HG03520 (cell line): ENCODE measurements around the gene SORCS3.
A peak's percentile ranks its signal among the peaks of the same experiment; 100 is the strongest.

Source experiments
- ATAC-seq: cut with Tn5 transposase; IDR thresholded peaks from one replicate; pipeline ENCODE4 v1.9.1; 2021; ENCODE audit warnings: mild to moderate bottlenecking, moderate library complexity; ENCODE audit not compliant: unreplicated experiment

SORCS3 gene

GRCh38 chr10:104773105-104773504, 132.0 kb downstream of the SORCS3 start:
- ATAC-seq: no peak

DNA sequence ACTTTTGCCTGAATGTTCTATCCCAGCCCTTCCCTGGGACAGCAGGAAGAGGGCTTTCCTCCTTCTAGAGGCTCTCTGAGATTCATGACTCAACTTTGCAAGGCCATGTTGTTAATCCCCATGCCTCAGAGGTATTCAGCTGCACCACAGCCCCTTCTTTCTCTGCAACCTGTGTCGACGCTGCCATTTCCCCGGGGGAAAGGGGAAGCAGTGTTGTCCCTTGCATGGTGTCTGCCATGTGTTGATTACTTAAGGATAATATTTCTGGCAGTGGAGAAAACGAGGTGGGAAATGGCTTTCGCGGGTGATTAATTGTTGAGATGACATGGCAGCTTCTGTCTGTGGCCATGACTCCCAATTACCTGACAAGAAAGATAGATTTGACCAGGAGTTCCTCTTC, 133.1 kb downstream of the SORCS3 start:
- ATAC-seq: no peak

DNA sequence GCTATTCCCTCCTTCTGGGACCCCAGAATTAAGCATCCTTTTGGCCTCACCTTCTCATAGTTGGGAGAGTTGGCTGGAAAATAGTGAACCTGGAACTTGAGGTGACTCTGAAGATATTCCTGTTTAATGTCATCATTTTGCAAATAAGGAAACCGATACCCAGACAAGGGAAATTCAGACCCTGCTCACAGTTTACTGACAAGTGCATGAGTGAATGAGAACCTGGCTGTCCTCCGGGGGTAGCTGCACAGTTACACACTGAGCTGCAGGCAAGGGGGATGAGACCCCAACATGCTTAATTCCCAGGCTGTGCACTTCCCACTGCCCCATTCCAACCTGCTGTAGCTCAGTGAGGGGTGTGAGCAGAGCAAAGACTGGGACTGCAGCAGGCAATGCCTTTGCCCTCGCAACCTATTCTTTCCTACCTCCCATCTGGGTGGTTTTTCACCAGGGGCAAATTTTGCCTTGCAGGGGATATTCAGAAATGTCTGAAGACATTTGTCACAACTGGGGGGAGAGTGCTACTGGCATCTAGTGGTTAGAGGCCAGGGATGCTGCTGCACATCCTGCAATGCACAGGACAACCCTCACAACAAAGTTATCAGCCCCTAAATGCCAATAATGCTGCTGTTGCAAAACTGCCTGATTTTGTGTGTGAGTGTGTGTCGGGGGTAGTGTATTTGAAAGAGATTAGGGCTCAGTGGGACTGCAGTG, 136.2 kb downstream of the SORCS3 start:
- no peak for ATAC-seq

DNA sequence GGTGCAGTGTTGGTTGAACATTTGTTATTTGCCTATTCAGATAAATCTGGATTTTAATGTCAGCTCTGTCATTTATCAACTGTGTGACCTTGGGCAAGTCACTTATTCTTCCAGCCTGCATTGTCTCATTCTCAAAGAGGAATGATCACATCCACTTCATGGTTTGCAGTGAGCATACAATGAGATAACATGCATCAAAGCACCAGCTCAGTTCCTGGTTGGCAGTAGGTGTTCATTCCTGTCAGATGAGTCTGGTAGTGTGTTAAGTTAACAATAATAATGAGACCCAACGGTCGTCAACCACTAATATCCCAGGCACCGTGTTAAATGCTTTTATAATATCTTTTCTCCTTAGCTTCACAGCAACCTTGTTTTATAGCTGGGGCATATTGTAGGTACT, 137.3 kb downstream of the SORCS3 start:
- no peak for ATAC-seq

GRCh38 chr10:104779701-104780100, 138.6 kb downstream of the SORCS3 start:
- no peak for ATAC-seq

DNA sequence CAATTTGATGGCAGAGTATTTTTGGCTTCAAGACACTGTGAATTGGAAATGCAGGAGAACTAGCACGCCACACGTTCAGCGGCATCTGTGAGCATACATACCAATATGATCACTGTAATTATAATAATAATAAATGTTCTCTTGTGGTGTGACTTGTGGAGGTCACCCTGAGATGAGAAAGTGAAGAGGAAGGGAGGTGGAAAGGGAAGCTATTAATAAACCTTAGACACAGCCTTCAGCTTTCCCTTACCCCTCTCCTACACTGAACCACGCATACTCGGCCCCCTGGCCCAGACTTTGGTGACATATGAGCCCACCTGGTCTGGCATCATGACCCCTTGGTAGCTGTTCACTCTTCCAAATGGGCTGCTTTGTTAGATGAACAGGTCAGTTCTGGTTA, 139.1 kb downstream of the SORCS3 start:
- ATAC-seq: no peak

DNA sequence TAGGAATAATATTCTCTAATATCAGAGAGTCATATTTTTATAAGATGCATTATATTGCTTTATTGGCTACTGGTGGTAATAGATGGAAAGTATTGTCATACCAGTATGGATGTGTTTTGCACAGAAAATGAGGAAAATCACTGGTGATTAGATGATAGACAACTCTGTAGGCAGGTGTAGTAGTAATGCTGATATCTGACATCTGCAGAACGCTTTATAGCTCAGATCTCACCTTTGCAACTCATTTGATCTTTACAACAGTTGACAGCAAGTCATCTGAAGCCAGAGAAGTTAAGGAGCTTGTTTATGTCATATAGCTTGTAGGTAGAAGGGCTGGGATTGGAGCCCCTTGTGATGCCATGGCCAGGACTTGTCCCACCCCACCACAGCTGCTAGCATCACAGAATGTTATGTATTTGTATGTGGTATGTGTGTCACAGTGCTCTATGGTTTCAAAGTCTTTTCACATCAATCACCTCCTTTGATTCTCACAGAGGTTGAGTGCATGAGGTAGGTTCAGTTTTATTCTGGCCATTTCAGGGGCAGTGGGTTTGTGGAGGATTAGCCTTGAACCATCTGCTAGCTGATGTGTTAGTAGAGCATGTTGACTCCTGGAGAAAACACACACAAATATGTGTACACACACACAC, 140.0 kb downstream of the SORCS3 start:
- no peak for ATAC-seq

GRCh38 chr10:104784452-104784851, 143.4 kb downstream of the SORCS3 start:
- no peak for ATAC-seq

DNA sequence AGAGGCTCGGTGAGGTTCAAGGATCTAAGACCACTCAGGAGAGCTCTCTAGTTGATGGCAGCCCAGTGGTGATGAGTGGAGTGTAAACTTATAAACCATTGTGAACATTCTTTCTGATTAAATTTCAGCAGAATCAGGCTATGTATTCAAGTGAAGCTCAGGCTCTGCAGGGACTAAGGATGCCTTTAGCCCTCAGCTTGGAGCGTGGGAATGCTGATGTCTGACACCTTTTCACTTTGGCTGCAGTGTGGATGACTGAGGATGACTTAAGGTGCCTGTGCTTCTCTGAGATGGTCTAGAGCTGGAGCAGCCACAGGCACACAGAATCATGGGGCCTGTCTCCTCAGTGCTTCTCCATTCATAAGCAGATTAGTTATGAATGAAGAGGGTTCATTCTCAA, 150.4 kb downstream of the SORCS3 start:
- ATAC-seq: no peak

GRCh38 chr10:104795411-104795810, 154.3 kb downstream of the SORCS3 start:
- no peak for ATAC-seq

- ATAC-seq: no peak
These were observed 155.7 kb downstream of the SORCS3 start for GRCh38 chr10:104796823-104797222.

DNA sequence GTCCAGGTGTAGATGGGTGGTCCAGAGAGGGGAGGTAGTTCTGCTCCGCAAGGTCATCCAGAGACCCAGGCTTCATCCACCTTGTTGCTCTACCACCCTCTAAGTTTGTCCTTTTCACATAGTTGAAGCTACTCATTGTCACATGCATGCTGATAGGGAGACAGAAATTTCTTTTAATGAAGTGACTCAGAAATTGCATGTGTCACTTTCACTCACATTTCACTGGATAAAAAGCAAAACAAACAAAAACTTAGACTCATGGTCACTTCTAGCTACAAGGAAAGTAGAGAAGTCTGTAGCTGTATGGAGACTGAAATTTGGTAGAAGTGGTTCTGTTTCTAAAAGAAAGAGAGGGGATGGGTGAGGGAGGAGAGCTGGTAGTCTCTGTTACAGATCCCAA, 161.9 kb downstream of the SORCS3 start:
- ATAC-seq: no peak

DNA sequence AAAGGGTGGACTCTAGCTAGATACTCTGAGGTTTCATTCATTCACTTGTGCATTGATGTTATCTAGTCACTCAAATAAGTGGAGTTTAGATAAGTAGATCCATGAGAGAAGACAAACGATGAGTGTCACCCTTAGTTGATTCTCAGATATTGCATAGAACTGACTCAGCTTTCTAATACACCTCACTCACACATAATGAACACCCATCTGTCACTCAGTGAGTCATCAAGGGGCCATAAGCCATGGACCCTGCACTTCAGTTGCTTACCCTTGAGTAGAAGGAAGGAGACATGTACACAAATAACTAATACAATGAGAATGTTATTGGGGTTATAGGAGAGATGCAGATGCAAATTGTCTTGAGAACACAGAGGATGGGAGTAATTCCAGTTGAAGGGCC, 163.8 kb downstream of the SORCS3 start:
- no peak for ATAC-seq

DNA sequence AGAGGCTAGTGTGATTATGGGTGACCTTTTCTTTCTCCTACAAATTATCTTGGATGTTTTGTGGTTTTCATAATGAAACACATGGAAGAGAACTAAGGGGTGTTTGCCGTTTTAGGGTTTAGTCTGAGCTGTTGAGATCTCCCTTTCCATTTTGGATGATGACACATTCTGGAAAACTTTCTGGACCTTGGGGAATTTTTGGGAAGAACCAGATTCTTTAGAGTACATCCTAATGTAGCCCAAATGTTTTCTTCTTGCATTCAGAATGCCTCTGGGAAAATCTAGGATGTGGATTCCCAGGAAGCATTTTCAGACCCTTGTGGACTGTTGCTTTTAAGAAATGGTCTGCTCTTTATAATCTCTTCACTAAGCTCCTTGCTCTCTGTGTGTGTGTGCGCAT, 165.7 kb downstream of the SORCS3 start:
- ATAC-seq: no peak

GRCh38 chr10:104807581-104808310, 166.7 kb downstream of the SORCS3 start:
- ATAC-seq: no peak

- ATAC-seq: peak; percentile 74
These were observed 168.4 kb downstream of the SORCS3 start for GRCh38 chr10:104809288-104810090.

- no peak for ATAC-seq
These were observed 170.1 kb downstream of the SORCS3 start for GRCh38 chr10:104811166-104811565.

- no peak for ATAC-seq
These were observed 175.4 kb downstream of the SORCS3 start for GRCh38 chr10:104816501-104816900.

DNA sequence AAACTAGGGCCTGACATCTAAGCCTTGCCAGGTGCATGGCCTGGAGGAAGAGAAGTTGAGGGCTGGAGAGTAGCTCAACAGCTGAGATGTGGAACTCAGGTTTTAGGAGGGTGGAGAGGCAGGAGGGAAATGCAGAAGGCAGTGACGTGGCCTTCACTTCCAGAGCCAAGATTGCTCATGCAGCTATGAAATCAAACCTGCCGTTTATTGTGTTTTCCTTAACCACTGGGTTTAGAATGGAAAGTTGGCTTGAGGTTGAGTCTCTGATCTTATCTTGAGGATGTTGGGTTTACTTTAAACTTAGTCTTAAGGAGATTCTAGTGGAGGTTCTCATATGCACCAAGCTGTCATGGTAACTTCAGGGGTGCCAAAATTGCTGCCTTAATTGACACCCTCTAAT, 178.6 kb downstream of the SORCS3 start:
- ATAC-seq: no peak

- no peak for ATAC-seq
These were observed 181.0 kb downstream of the SORCS3 start for GRCh38 chr10:104822088-104822487.

DNA sequence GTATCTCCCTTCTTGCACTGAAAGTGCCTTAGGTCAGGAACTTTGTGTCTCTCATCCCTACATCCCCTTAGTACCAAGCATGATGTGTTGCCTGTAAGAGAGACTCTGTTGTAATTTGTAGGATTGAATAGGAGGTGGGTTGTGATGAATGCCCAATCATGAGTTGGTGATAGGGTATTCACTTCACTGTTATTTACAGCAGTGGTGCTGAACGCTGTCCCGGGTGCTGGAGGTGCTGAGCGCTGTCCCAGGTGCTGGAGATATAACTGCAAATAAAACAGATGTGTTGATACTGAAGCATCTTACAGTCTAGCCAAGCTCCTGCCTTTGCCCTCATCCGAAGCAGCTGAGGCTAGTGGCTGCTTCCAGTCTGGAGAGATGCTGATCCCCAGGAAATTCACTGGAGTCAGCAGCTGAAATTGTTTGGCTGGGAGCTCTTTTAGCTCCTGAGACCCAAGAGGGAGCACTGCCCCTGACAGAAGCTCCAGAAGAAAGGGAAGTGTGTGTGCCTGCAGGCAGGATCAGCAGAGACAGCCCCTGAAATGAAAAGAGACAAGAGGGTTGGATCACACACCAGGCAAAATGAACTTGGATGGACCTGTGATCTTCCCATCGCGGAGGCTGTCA, 183.4 kb downstream of the SORCS3 start:
- peak; percentile 56 for ATAC-seq
